ENCODE results near the gene RTF1. TPM values are rescaled to one million over a fixed set of nuclear protein-coding genes. Genes with fewer than 3 reads are reported as not detected.

The RTF1 gene
- total RNA-seq, 2 donors from 2014 or later, result 21.2 to 21.4 TPM

DNA sequence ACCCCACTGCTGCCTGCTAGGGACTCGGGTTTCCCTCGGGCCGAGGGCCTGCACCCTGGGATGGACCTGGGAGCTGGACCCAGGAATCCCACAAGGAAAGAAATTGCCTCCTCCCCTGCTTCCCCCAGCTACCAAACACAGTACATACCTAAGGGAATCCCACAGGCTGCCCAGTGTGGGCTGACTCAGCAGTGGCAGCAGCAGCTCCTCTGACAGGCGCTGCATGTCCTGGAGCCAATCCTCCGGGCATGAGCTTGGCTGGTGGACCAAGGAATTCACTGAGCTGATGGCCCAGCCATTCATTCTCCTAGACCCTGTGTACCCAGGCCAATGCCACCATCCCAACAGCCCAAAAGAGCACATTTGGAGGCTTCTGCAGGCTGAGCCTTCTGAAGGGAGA is 106.2 kb downstream of the RTF1 start:
- Histone ChIP-seq H3K27ac (no peak overlapping the region), H3K27me3 (no peaks in the 10 kb centered on the region), H3K36me3 (peaks cover 27% of the 10 kb centered on the region), H3K4me3 (no peak overlapping the region), H3K4me1 (no peaks in the 10 kb centered on the region), H3K9me3 (no peaks in the 10 kb centered on the region)
- no peak for DNase-seq (ENCODE audit: low spot score)
- TF ChIP-seq, protein P1, sequence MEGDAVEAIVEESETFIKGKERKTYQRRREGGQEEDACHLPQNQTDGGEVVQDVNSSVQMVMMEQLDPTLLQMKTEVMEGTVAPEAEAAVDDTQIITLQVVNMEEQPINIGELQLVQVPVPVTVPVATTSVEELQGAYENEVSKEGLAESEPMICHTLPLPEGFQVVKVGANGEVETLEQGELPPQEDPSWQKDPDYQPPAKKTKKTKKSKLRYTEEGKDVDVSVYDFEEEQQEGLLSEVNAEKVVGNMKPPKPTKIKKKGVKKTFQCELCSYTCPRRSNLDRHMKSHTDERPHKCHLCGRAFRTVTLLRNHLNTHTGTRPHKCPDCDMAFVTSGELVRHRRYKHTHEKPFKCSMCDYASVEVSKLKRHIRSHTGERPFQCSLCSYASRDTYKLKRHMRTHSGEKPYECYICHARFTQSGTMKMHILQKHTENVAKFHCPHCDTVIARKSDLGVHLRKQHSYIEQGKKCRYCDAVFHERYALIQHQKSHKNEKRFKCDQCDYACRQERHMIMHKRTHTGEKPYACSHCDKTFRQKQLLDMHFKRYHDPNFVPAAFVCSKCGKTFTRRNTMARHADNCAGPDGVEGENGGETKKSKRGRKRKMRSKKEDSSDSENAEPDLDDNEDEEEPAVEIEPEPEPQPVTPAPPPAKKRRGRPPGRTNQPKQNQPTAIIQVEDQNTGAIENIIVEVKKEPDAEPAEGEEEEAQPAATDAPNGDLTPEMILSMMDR (IDR thresholded peaks at IDR 0.05), result no peak

DNA sequence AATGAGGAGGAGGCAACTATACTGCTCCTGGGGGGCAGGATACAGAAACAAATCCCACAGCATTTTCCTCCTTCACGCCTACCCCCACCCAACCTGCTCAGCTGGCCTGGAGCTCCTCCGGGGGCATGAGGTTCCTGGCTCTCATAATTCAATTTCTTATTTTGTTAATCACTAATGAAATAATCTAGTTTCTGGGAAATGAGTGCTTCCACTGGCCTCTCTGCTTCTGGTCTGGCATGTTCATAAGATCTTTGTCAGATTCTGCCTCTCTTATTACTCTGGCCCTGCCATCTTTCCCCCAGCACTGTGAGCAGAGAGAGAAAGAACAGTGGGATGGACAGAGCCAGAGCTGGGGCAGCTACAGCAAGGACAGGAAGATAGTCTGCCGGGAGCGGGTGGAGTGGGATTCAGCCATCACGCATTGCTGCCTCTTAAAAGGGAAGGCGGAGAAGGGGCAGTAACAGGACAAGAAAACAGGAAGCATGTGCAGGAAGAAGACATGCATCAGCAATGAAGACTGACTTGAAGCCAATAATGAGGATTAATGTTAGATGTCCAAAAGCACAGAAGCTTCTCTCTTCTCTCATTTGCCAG is 113.6 kb downstream of the RTF1 start:
- H3K36me3 ChIP-seq, result peaks cover 89% of the 10 kb centered on the region
- DNase-seq (ENCODE audit: low spot score), result no peak
- TF ChIP-seq, protein P1 (IDR thresholded peaks at IDR 0.05), result no peak
- H3K27me3 ChIP-seq, result no peaks in the 10 kb centered on the region
- no peak overlapping the region for H3K27ac ChIP-seq
- H3K4me1 ChIP-seq, result no peaks in the 10 kb centered on the region
- no peaks in the 10 kb centered on the region for H3K9me3 ChIP-seq
- H3K4me3 ChIP-seq, result no peak overlapping the region

Other genes starting within 250 kb of the RTF1 start
- not detected for gene EXD1, start 186.3 kb upstream of the RTF1 start, total RNA-seq
- 100 to 1,000 TPM; 165 to 247 TPM for gene CHP1, start 185.8 kb upstream of the RTF1 start, total RNA-seq
- under 1 TPM in 1 of 2 donors, not detected in 1; 0.35 TPM for gene OIP5, start 84.5 kb upstream of the RTF1 start, total RNA-seq
- 1 to 10 TPM in 1 of 2 donors, under 1 TPM in 1; 0.94 to 3.1 TPM for gene NUSAP1, start 84.2 kb upstream of the RTF1 start, total RNA-seq
- gene NDUFAF1, start 14.6 kb upstream of the RTF1 start, total RNA-seq, result 10 to 100 TPM; 26.1 to 55.6 TPM
- under 1 TPM in 1 of 2 donors, not detected in 1; 0.90 TPM for gene ITPKA, start 76.8 kb downstream of the RTF1 start, total RNA-seq
- gene LTK, start 96.7 kb downstream of the RTF1 start, total RNA-seq, result under 1 TPM in 1 of 2 donors, not detected in 1; 0.98 TPM
- 10 to 100 TPM; 10.4 to 25.3 TPM for gene RPAP1, start 127.2 kb downstream of the RTF1 start, total RNA-seq
- 1 to 10 TPM; 4.1 to 8.5 TPM for gene TYRO3, start 142.1 kb downstream of the RTF1 start, total RNA-seq
- 10 to 100 TPM; 40.1 to 40.3 TPM for gene MGA, start 243.3 kb downstream of the RTF1 start, total RNA-seq